GM23248 (cell line): Measurements from ENCODE around the gene SCG3.

Experiments used
- EZH2 ChIP-seq: fragments of 200-600 bp; sonication (generic); IDR thresholded peaks from 2 replicates; pipeline ENCODE4 v1.6.1; 2018; ENCODE audit warnings: antibody characterized with exemption, mild to moderate bottlenecking; ENCODE audit not compliant: insufficient read depth, poor library complexity, severe bottlenecking
- EZH2phosphoT487 ChIP-seq: fragments of 200-600 bp; sonication (generic); IDR thresholded peaks from 2 replicates; pipeline ENCODE4 v1.6.1; 2018; ENCODE audit warnings: antibody characterized with exemption, moderate library complexity, mild to moderate bottlenecking, low read depth; ENCODE audit not compliant: insufficient read depth

DNA sequence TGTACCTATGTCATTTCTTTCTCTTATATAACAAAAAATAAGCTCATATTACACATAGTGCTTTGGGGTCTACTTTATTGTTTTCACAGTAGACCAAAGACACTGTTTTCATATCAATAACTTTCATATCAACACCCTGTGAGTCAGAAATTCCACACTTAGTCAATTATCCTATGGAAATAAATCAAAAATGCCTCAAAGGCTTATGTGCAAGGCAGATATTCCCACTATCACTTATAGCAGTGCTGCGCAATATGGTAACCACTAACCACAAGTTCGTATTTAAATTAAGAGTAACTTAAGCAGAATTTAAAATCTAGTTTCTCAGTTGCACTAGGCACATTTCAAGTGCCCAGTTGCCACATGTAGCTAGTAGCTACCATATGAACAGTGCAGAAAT, 15.9 kb downstream of the SCG3 start:
- no peak for TF ChIP-seq EZH2
- TF ChIP-seq EZH2phosphoT487: no peak
